Activated CD4-positive, alpha-beta T cell treated with anti-CD3 and anti-CD28 coated beads, Interleukin-10, Interleukin-2, amounts not matched to agents 100 ng/mL and 50 ng/mL, durations not matched to agents 16 hours and 8 hours (primary cell): Measurements from ENCODE around the gene PNCK.
"Not testable (repeated sequence)": the region's sequence is repeated elsewhere in the genome, so short reads cannot be mapped to it uniquely, and the experiment has no call there.

Experiments
- DNase-seq: peaks from one replicate; pipeline ENCODE4 v3.0.0-alpha.2; 2020

PNCK gene

GRCh38 chrX:153673428-153674218, at the start of gene PNCK:
Gene PNCK (minus strand): TSS chrX:153673813. CDS start chrX:153673076, 737 bp downstream.
- DNase-seq: no peak

- peak; percentile 12 for DNase-seq
These were observed 49.2 kb upstream of the PNCK start for GRCh38 chrX:153722704-153723350.

GRCh38 chrX:153719701-153720100, 46.1 kb upstream of the PNCK start:
- no peak for DNase-seq

- no peak for DNase-seq
These were observed 45.6 kb upstream of the PNCK start for GRCh38 chrX:153719238-153719637.

GRCh38 chrX:153717445-153717844, 43.8 kb upstream of the PNCK start:
- DNase-seq: no peak

- no peak for DNase-seq
These were observed 40.6 kb upstream of the PNCK start for GRCh38 chrX:153714256-153714655.

- DNase-seq: no peak
These were observed 36.4 kb upstream of the PNCK start for GRCh38 chrX:153709726-153710674.

GRCh38 chrX:153708415-153708814, 34.8 kb upstream of the PNCK start:
- DNase-seq: peak; percentile 66

GRCh38 chrX:153707406-153707805, 33.8 kb upstream of the PNCK start:
- DNase-seq: no peak

- no peak for DNase-seq
These were observed 33.2 kb upstream of the PNCK start for GRCh38 chrX:153706799-153707198.

- DNase-seq: not testable (repeated sequence)
These were observed 31.9 kb upstream of the PNCK start for GRCh38 chrX:153705403-153706060.

- DNase-seq: not testable (repeated sequence)
These were observed 31.2 kb upstream of the PNCK start for GRCh38 chrX:153704631-153705402.

GRCh38 chrX:153704021-153704526, 30.5 kb upstream of the PNCK start:
- no peak for DNase-seq

- DNase-seq: no peak
These were observed 29.4 kb upstream of the PNCK start for GRCh38 chrX:153703036-153703370.

- no peak for DNase-seq
These were observed 28.9 kb upstream of the PNCK start for GRCh38 chrX:153702336-153703035.

GRCh38 chrX:153701706-153702105, 28.1 kb upstream of the PNCK start:
- DNase-seq: no peak

- DNase-seq: no peak
These were observed 27.4 kb upstream of the PNCK start for GRCh38 chrX:153700967-153701366.

- DNase-seq: no peak
These were observed 26.8 kb upstream of the PNCK start for GRCh38 chrX:153700376-153700945.

GRCh38 chrX:153699784-153700371, 26.3 kb upstream of the PNCK start:
- DNase-seq: not testable (repeated sequence)

- not testable (repeated sequence) for DNase-seq
These were observed 25.7 kb upstream of the PNCK start for GRCh38 chrX:153699210-153699783.
